ENCODE data around the gene TBL3.

Gene TBL3

GRCh38 chr16:1963806-1964505 lies 7.9 kb upstream of the TBL3 start:
- TF ChIP-seq CTCF (conservative IDR thresholded peaks at IDR 0.05; ENCODE audit: low read depth, low read length) = no peak

GRCh38 chr16:1964506-1965395 lies 7.1 kb upstream of the TBL3 start, which contains the start of gene RPS2:
TSS of gene RPS2 (minus strand) at chr16:1964826. CDS start at chr16:1964625, 201 bp downstream.
- H3K4me1 ChIP-seq (ENCODE audit: low read depth, poor library complexity, severe bottlenecking) = peaks cover 11% of the 10 kb centered on the region
- H3K27ac ChIP-seq = peak within 1 kb of the TSS; percentile 88
- H3K4me3 ChIP-seq (IDR thresholded peaks at IDR 0.05; ENCODE audit: insufficient read depth, low read depth, low read length) = no peak within 1 kb of the TSS
- peak within 1 kb of the TSS; percentile 64 for H3K4me2 ChIP-seq
- TF ChIP-seq CTCF (conservative IDR thresholded peaks at IDR 0.05; ENCODE audit: low read depth, low read length) = no peak
- peak within 1 kb of the TSS; percentile 77 for H3K9ac ChIP-seq
- peak within 1 kb of the TSS; percentile 72 for H2AFZ ChIP-seq (ENCODE audit: low read depth)
- H3K36me3 ChIP-seq (ENCODE audit: insufficient read depth) = no peaks in the 10 kb centered on the region; the same call in 1 of the 2 replicates
- peaks cover 18% of the 10 kb centered on the region for H3K79me2 ChIP-seq (ENCODE audit: insufficient read depth, low read depth)
- H4K20me1 ChIP-seq (ENCODE audit: insufficient read depth) = no peaks in the 10 kb centered on the region
- no peaks in the 10 kb centered on the region for H3K27me3 ChIP-seq (ENCODE audit: insufficient read depth, low read depth)

More at GRCh38 chr16:1963806-1964505, 7.9 kb upstream of the TBL3 start:
- Histone ChIP-seq H4K20me1 (ENCODE audit: insufficient read depth) (no peaks in the 10 kb centered on the region), H3K79me2 (ENCODE audit: insufficient read depth, low read depth) (peaks cover 22% of the 10 kb centered on the region), H3K4me2 (peak overlapping the region; percentile 64), H3K36me3 (ENCODE audit: insufficient read depth) (no peaks in the 10 kb centered on the region; the same call in 1 of the 2 replicates), H2AFZ (ENCODE audit: low read depth) (no peak overlapping the region), H3K27me3 (ENCODE audit: insufficient read depth, low read depth) (no peaks in the 10 kb centered on the region), H3K9ac (peak overlapping the region; percentile 77; the same call in 1 of the 2 replicates), H3K4me1 (ENCODE audit: low read depth, poor library complexity, severe bottlenecking) (peaks cover 14% of the 10 kb centered on the region), H3K4me3 (IDR thresholded peaks at IDR 0.05; ENCODE audit: insufficient read depth, low read depth, low read length) (no peak overlapping the region), H3K27ac (peak overlapping the region; percentile 88)

- peak overlapping the region; percentile 72; the same call in 1 of the 2 replicates for H2AFZ ChIP-seq (ENCODE audit: low read depth)
- TF ChIP-seq CTCF (conservative IDR thresholded peaks at IDR 0.05; ENCODE audit: low read depth, low read length) = no peak
- H3K27me3 ChIP-seq (ENCODE audit: insufficient read depth, low read depth) = no peaks in the 10 kb centered on the region
- H3K9ac ChIP-seq = peak overlapping the region; percentile 77
- peak overlapping the region; percentile 88 for H3K27ac ChIP-seq
- no peaks in the 10 kb centered on the region; the same call in 1 of the 2 replicates for H3K36me3 ChIP-seq (ENCODE audit: insufficient read depth)
- peaks cover 7% of the 10 kb centered on the region for H3K4me1 ChIP-seq (ENCODE audit: low read depth, poor library complexity, severe bottlenecking)
- peaks cover 11% of the 10 kb centered on the region; the same call in 1 of the 2 replicates for H3K79me2 ChIP-seq (ENCODE audit: insufficient read depth, low read depth)
- H4K20me1 ChIP-seq (ENCODE audit: insufficient read depth) = no peaks in the 10 kb centered on the region
- no peak overlapping the region for H3K4me3 ChIP-seq (IDR thresholded peaks at IDR 0.05; ENCODE audit: insufficient read depth, low read depth, low read length)
- peak overlapping the region; percentile 64; the same call in 1 of the 2 replicates for H3K4me2 ChIP-seq
Measured at GRCh38 chr16:1965396-1966001, 6.4 kb upstream of the TBL3 start.

- no peak within 1 kb of the TSS; the same call in 1 of the 2 replicates for H3K27ac ChIP-seq
Measured at GRCh38 chr16:1966460-1966859, 5.4 kb upstream of the TBL3 start, which contains the start of gene RNF151. TSS of gene RNF151 (plus strand) at chr16:1966856. CDS start at chr16:1966882, 26 bp downstream.

More at GRCh38 chr16:1966460-1966859, 5.4 kb upstream of the TBL3 start, which contains the start of gene RNF151:
- Histone ChIP-seq H3K9ac (peak within 1 kb of the TSS; percentile 77; the same call in 1 of the 2 replicates), H3K4me3 (IDR thresholded peaks at IDR 0.05; ENCODE audit: insufficient read depth, low read depth, low read length) (no peak within 1 kb of the TSS), H3K27me3 (ENCODE audit: insufficient read depth, low read depth) (no peaks in the 10 kb centered on the region), H3K4me1 (ENCODE audit: low read depth, poor library complexity, severe bottlenecking) (peaks cover 4% of the 10 kb centered on the region), H3K36me3 (ENCODE audit: insufficient read depth) (no peaks in the 10 kb centered on the region; the same call in 1 of the 2 replicates), H3K4me2 (peak within 1 kb of the TSS; percentile 64; the same call in 1 of the 2 replicates), H3K79me2 (ENCODE audit: insufficient read depth, low read depth) (peaks cover 9% of the 10 kb centered on the region; the same call in 1 of the 2 replicates), H2AFZ (ENCODE audit: low read depth) (no peak within 1 kb of the TSS), H4K20me1 (ENCODE audit: insufficient read depth) (no peaks in the 10 kb centered on the region)
- TF ChIP-seq CTCF (conservative IDR thresholded peaks at IDR 0.05; ENCODE audit: low read depth, low read length) = no peak

Data from KMS-11 (cell line).